HG03159 (cell line): ENCODE measurements around the gene ADK.
"Not testable (repeated sequence)": the region's sequence is repeated elsewhere in the genome, so short reads cannot be mapped to it uniquely, and the experiment has no call there.

Experiments used
- ATAC-seq: cut with Tn5 transposase; IDR thresholded peaks from one replicate; pipeline ENCODE4 v1.9.1; 2021; ENCODE audit warnings: mild to moderate bottlenecking, moderate library complexity; ENCODE audit not compliant: unreplicated experiment

Gene ADK

DNA sequence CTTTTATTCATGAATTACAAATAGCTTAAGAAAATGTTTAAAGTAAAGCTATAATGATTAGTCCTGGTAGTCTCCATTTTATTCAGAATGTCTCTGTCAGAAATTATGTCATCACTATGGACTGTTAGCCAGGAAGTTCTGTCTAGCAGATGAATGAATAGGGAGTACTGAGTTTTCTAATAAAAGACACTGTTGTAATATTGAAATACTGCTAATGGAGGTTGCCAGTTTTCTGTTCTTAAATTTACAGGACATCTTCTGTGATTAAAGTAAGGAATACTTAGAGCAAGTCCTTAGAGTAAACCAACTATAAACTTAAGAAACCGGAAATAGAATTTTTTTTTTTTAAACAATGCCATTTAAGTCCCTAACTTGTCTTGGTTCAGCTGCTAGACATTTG is 309.8 kb downstream of the ADK start:
- ATAC-seq = no peak

DNA sequence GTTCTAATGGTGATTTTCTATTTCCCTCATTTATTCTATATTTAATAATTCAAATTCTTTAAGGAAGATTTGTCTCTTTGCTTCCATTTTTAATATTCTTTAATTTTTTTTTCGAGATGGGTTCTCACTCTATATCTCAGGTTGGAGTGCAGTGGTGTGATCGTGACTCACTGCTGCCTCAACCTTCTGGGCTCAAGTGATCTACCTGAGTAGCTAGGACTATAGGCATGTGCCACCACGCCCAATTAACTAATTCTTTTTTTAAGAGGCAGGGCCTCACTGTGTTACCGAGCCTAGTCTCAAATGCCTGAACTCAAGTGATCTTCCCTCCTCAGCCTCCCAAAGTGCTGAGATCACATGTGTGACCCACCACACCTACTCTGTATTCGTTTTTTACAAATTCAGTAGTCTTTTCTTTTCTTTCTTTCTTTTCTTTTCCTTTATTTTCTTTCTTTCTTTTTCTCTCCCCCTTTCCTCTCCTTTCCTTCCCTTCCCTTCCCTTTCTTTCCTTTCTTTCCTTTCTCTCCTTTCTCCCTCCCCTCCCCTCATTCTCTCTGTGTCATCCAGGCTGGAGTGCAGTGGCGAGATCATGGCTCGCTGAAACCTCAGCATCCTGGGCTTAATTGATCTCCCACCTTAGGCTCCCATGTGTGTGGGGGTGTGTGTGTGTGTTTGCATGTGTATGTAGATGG is 323.1 kb downstream of the ADK start:
- no peak for ATAC-seq

DNA sequence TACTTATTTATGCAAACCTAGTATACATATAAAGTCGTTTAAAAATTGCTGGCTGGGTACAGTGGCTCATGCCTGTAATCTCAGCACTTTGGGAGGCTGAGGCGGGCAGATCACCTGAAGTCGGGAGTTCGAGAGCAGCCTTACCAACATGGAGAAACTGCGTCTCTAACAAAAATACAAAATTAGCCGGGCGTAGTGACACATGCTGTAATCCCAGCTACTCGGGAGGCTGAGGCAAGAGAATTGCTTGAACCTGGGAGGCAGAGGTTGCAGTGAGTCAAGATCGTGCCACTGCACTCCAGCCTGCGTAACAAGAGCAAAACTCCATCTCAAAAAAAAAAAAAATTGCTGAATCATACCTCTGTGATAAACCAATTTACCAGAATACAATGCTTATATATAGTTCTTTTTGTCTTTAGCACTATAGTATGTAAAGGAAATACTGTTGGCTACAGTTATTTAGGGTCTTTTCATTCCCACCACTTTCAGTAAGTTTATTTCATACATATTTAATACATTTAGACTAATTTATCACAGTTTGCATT is 325.2 kb downstream of the ADK start:
- ATAC-seq = not testable (repeated sequence)

DNA sequence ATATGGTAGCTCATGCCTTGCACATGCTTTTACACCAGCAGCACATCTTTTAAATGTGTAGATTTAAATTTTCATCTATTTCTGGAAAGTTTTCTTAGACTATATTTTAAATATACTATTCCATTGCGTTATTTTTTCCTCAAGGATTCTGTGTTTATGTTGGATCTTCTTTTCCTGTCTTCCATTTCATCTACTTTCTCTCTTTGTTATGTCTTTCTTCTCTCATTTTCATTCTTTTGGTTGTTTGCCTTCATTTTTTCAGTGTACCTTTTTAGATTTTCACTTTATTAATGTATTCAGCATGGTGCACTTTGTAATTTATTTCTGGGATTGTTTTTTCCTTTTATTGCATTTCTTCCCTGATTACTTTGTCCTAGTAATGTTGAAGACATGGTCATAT is 329.8 kb downstream of the ADK start:
- no peak for ATAC-seq

DNA sequence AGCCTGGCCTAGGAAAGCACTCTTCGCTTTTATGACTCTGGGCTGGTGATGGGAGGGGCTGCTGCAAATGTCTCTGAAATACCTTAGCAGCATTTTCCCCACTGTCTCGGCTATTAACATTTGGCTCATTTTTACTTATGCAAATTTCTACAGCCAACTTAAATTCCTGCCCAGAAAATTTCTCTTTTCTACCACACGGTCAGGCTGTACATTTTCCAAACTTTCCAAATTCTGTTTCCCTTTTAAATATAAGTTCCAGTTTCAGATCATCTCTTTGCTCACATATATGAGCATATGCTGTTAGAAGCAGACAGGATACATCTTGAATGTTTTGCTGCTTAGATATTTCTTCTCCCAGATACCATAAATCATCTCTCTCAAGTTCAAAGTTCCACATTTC is 332.3 kb downstream of the ADK start:
- no peak for ATAC-seq

DNA sequence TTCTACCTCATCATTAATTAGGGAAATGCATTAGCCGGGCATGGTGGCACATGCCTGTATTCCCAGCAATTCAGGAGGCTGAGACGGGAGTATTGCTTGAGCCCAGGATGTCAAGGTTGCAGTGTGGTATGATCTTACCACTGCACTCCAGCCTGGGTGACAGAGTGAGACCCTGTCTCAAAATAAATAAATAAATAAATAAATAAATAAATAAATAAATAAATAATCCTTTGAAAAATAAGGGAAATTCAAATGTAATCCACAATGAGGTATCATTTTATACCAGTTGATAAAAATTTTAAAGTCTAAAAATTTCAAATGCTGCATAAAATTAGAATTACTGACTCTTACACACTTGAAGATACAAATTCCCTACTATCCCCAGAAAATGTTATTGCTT is 334.3 kb downstream of the ADK start:
- ATAC-seq = no peak

DNA sequence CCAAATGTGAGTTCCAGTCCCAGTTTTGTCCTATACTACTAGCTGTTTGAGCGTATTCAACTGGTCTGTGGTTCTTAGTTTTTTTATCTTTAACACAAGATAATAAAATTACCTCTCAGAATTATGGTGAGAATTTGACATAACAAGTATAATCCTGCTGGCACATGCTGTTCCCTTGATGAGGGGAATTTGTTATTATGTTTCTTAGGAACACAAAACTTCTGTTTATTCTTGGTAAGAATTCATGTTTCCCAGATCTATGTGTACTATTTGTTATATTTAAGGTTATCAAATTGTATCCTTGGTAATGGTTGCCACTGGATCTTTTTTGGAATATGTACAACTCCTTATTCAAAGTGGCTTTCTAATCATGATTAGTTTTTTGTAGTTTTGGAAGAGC is 335.6 kb downstream of the ADK start:
- no peak for ATAC-seq

DNA sequence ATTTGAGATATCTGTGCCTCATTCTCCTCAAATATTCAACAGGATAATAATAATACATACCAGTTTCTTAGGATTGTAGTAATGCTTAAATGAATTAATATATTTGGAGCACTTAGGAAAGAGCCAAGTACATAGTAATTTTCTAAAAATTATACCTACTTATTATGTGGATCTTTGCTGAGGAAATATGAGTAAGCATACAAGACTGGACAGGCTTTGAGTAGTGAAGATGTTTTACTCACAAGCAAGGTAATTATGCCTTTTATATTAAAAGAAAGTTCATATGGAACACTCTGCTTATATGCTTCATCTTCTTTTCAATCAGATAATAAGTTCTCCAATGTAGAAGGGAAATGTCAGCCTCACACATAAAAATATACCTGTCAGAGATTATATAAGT is 337.9 kb downstream of the ADK start:
- ATAC-seq = no peak

DNA sequence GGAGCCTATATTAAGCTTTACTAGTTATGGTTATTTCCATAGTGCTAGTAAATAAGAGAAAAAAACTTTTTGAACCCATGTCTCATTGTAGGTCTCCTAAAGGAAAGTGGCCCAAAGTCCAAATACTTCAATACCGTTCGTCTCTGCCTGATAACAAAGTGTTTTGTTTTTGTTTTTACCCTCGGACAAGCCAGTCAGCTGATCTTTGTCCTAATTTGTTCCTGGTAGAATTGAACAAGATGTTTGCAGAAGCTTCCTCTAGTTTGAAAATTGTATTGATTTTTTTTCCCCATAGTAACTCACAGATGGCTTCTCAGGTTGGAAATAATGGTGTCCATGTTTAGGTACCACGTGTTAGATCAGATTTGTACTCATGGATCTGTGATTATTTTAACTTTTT is 339.5 kb downstream of the ADK start:
- no peak for ATAC-seq

DNA sequence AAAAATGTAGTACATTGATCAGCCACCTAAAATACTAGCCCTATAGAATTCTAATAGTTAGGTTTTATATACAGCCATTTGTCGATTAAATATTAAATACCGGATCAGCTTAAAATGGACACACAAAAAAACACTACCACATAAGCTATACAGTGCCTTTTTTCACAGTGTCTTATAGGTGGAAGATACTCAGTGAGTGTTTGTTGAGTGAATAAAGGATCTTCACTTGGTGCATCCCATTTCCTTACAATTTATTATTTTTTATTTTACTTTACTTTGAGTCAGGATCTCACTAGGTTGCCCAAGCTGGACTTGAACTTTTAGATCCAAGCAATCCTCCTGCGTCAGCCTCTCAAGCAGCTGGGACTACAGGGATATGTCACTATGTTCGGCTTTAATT is 340.0 kb downstream of the ADK start:
- no peak for ATAC-seq

DNA sequence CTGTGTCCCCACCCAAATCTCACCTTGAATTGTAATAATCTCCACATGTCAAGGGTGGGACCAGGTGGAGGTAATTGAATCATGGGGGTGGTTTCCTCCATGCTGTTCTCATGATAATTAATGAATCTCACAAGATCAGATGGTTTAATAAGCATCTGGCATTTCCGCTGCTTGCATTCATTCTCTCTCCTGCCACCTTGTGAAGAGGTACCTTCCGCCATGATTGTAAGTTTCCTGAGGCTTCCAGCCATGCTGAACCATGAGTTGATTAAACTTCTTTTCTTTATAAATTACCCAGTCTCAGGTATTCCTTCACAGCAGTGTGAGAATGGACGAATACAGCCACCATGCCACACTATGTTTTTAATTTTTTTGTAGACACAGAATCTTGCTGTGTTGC is 345.3 kb downstream of the ADK start:
- ATAC-seq = not testable (repeated sequence)

DNA sequence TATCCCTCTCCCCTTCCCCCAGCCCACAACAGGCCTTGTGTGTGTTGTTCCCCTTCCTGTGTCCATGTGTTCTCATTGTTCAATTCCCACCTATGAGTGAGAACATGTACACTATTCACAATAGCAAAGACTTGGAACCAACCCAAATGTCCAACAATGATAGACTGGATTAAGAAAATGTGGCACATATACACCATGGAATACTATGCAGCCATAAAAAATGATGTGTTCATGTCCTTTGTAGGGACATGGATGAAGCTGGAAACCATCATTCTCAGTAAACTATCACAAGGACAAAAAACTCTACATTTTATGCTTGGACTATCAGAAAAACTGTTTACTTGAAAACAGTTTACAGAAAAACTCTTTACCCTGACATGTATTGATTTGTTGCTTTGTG is 347.6 kb downstream of the ADK start:
- not testable (repeated sequence) for ATAC-seq

DNA sequence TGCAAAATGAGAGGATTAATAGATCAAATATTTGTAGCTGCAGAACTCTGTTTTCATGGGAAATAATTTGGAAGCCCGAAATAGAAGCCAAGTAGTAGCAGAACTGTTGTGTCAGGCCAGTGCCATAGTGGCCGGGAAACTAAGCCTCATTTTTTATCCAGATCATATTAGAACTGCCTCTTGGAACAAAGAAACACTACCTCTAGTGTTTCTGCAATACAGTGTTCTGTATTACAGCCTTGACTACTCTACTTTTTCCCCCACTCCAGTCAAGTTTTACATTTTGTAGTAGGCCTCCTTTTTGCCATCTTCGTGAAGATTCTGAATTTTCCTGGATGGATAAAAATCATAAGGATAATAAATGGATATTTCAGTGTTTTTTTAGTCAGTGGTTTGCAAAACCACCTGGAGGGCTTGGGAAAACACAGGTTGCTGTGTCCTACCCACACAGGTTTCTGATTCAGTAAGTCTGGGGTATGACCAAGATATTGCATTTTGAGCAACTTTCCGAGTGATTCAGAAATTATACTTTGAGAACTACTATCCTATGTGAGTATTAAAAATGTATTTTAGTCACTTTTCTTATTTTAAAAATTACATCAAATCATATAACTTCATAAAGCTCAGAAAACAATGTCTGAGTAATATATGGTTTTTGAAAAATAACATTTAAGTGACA is 349.1 kb downstream of the ADK start:
- ATAC-seq = no peak

DNA sequence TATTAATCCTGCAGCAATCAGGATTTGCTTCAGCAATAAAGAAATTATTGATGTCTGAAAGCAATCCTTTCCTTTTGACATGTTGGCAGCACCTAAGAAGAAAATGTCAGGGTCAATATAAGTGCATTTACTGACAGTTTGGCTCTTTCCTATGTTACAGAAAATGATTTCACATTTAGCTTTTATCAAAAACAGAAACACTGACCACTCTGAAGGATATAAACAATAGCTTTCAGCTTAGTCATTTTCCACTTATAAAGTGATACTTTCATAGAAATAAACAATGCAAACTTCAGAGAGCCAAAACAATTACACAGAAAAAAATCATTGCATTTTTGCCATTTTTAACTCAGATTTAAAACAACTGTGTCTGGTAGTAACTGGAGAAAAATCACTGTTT is 349.8 kb downstream of the ADK start:
- ATAC-seq = no peak

DNA sequence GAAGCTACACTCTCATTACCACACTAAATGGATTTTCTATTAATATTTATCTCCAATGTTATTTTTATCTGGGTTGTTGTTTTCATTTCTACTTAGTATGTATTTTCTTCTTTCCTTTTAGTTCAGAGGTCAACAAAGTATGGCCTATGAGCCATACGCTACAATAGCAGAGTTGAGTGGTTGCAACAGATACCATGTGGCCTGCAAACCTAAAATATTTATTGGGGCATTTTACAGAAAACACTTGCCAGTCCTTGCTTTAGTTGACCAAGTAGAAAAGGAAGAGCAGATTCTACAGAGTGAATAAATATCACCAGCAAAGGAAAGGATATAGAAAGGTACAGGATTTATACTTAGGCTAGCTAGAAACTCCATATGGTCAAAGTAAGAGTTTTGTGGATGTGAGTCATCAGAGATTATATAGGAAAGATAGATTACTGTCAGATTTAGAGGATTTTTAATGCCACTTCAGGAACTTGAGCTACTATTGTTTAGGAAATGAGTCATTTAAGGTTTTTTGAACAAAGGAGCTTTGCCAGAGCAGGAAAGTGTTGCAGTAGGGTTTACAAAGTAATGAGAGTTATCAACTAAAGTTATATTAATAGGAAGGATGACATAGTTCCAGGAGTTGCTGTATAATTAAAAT is 352.1 kb downstream of the ADK start:
- ATAC-seq = no peak

DNA sequence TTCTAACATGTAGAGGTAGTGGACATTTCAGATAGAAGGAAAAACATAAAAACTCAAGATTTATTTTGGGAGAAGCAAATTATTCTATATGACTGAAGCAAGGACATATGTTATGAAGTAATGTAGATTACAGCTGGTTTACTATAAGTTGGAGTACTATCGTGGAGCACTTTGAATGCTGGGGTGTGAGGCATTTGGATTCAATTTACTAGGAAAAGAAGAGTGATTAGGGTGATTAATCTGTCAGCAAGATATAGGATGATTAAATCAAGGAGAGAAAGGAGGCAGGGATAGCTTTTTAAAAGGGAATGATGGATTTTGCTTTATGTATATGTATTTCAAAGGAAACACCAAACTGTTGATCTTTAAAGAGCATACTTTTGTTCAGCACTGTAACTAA is 356.9 kb downstream of the ADK start:
- ATAC-seq = no peak

DNA sequence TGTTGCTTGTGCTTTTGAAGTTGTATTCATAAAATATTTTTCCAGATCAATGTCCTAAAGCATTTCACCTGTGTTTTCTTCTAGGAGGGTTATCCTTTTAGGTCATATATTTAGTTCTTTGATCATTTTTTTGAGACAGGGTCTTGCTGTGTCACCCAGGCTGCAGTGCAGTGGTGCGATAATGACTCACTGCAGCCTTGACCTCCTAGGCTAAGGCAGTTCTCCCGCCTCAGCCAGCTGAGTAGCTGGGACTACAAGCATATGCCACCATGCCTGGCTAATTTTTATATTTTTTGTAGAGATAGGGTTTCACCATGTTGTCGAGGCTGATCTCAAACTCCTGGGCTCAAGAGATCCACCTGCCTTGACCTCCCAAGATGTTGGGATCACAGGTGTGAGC is 359.6 kb downstream of the ADK start:
- ATAC-seq = no peak

DNA sequence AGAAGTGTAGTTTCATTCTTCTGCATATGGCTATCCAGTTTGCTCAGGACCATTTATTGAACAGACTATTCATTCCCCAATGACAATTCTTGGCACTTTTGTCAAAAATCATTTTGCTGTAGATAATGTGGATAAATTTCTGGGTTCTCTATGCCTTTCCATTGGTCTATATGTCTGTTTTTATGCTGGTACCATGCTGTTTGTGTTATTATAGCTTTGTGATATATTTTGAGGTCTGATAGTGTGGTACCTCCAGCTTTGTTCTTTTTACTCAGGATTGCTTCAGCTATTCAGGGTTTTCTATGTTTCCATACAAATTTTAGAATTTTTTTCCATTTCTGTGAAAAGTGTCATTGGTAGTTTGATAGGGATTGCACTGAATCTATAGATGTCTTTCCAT is 360.0 kb downstream of the ADK start:
- ATAC-seq = no peak

DNA sequence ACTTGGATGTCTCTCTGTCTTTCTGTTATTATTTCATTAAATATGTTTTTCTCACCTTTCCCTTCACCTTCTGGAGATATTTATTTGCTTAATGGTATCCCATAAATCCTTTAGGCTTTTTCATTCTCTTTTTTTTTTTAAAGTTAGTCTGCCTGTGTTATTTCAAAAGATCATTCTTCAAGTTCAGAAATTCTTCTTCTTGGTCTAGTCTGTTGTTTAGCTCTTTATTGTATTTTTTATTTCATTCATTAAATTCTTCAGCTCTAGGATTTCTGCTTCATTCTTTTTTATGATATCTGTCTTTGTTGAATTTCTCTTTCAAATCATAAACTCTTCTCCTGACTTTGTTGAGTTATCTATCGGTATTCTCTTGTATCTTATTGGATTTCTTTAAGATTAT is 363.3 kb downstream of the ADK start:
- no peak for ATAC-seq

DNA sequence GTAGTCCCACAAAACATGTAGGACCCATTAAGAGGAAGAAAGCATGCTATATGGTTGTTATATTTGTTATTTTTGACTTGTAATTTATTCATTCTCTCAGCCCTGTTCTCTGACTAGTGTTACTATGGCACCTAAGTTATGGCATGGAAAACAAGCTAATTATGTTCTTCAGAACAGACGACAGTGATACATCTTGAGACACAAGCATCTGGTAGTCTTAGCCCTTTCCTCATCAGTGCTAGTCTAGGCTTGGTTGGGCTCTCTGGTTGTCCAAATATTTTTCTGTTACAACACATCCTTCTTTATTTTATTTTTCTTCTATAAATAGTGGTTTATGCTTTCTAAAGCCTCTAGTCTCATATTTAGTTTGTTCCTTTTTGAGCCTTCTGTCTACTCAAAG is 367.0 kb downstream of the ADK start:
- ATAC-seq = no peak

DNA sequence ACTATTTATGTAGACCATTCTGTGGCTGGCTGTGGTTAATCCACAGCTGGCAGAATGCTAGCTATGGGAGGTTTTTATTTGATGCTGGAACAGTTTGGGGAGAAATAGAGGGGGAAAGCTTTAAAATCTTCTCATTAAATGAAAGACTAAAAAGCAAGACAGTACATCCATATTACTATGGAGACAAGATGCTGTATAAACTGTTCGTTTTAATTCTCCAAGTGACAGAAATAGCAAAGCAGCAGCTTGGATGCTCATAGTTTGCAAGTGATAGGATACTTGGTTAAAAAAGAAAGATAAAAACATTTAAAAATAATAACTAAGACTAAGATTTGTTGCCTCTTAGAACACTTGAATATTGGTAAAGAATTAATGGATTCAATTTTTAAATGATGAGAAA is 370.5 kb downstream of the ADK start:
- ATAC-seq = no peak

DNA sequence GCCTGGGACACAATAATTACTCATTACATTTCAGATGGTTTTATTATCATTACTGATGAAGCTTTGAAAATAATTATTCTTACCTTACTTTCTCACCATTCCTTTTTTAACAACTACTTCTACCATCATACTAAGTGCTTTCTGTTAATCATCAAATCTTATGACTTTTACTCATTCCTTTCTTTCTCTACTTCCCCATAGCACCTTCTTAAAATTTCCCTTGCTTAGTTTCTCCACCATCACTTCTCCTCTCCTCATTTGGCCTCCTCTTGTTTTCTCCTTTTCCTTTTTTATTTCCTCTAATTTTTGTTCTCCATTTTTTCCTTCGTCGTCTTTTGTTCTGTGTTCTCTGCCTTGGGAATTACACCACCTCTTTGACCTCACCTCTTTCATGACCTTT is 372.2 kb downstream of the ADK start:
- ATAC-seq = no peak
